ENCODE results near the gene ZDHHC4.
"Not testable (repeated sequence)": the region's sequence is repeated elsewhere in the genome, so short reads cannot be mapped to it uniquely, and the experiment has no call there.

ZDHHC4 gene

DNA sequence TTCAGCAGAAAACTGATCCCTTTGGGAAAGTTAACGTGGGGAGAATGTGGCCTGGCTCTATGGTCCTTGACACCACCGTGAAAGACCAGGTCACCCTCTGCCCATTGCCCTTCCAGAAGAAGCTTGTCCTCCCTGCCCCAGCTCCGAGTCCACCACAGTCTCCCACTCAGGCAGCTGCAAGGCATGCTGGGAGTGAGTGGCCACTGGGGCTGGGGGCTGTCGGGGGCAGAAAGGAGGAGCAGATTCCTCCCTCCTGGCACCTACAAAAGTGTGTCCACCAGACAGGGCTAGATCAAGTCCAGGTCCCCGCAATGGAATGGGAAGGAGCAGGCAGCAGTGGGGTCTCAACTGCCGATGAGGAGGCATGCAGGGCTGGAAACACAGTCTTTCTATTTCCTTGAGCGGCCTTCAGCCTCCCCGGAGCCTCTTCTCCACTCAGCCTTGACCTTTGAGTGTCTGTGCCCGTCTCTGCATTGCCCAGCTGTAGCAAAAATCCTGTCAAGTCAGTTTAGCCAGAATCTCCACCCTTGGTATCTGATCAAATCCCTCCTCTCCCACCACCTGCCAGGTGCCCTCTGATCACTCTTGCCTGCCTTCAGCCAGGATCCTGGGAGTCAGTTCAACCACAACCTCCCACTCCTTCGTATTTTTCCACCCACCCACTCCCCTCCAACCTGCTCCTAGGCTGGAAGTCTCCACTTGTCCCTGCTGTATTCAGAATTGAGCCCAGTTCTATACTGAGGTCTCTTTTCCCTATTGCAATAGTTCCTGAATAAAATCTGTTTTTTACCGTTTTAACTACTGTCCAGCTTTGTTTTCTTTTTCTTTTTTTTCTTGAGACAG lies 53.0 kb downstream of the ZDHHC4 start:
- no peak for DNase-seq (ENCODE audit: insufficient read length, low spot score)
- no peak for TF ChIP-seq CTCF (IDR thresholded peaks at IDR 0.05; ENCODE audit: insufficient read depth, missing control alignments)
- FAIRE-seq = no peak

DNA sequence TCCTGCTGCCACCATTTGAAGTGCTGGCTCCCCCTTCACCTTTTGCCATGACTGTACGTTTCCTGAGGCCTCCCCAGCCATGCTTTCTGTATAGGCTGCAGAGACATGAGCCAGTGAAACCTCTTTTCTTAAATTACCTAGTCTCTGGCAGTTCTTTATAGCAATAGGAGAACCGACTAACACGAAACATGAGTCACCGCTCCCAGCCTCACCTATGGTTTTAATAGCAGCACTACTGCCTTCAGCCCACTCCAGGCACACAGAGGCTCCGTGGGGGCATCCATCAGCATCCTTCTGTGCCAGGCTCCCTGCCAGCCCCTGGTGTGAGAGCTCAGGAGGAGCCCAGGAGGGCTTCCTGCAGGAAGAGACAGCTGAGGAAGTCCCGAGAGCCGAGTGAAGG lies 54.4 kb downstream of the ZDHHC4 start:
- TF ChIP-seq CTCF (IDR thresholded peaks at IDR 0.05; ENCODE audit: insufficient read depth, missing control alignments) = no peak
- FAIRE-seq = no peak
- DNase-seq (ENCODE audit: insufficient read length, low spot score) = no peak

GRCh38 chr7:6634021-6634420 lies 56.8 kb downstream of the ZDHHC4 start:
- FAIRE-seq = no peak
- no peak for DNase-seq (ENCODE audit: insufficient read length, low spot score)
- TF ChIP-seq CTCF (IDR thresholded peaks at IDR 0.05; ENCODE audit: insufficient read depth, missing control alignments) = no peak

GRCh38 chr7:6634971-6635370 lies 57.7 kb downstream of the ZDHHC4 start:
- not testable (repeated sequence) for DNase-seq (ENCODE audit: insufficient read length, low spot score); FAIRE-seq

GRCh38 chr7:6636741-6637543 lies 59.7 kb downstream of the ZDHHC4 start, which contains the start of gene ZNF316:
TSS of gene ZNF316 (plus strand) at chr7:6637318. CDS start at chr7:6642410, 5,092 bp downstream.
- FAIRE-seq (no peak), DNase-seq (ENCODE audit: insufficient read length, low spot score) (peak; percentile 85)
- no peak for TF ChIP-seq CTCF (IDR thresholded peaks at IDR 0.05; ENCODE audit: insufficient read depth, missing control alignments)

DNA sequence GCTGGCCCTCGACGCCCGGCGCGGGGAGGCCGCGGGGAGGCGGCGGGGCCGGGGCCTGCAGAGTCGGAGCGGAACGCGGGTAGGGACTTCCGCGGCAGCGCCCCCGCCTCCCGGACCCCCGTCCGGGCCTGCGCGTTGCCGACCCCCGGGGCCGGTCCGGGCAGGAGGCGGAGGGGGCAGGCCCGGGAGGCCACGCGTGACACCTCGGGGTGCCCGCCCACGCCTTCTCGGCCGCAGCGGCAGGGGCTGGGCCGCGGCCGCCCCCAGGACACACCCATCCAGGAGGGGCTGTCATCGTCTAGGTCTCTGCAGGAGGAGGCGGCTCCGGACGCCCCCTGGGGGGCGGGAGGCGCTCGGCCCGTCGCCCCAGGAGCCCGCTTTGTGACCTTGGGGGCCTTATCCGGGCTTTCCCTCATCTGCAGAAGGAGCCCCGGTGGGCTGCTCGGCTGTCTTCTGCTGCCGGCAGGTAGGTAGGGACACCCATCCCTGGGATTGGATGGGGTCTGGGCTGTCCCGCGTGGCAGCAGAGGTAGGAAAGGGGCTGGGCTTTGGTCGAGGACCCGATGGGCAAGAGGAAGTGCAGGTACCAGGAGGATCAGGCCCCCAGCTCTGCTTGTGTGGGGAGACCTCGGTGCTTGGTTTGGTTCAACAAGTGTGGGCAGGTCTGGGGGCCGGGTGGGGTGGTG lies 60.4 kb downstream of the ZDHHC4 start:
- FAIRE-seq (no peak), DNase-seq (ENCODE audit: insufficient read length, low spot score) (peak; percentile 80)
- peak; percentile 19 for TF ChIP-seq CTCF (IDR thresholded peaks at IDR 0.05; ENCODE audit: insufficient read depth, missing control alignments)
